ENCODE data around the gene ZIC5.
"Not testable (repeated sequence)": the region's sequence is repeated elsewhere in the genome, so short reads cannot be mapped to it uniquely, and the experiment has no call there.

The ZIC5 gene

DNA sequence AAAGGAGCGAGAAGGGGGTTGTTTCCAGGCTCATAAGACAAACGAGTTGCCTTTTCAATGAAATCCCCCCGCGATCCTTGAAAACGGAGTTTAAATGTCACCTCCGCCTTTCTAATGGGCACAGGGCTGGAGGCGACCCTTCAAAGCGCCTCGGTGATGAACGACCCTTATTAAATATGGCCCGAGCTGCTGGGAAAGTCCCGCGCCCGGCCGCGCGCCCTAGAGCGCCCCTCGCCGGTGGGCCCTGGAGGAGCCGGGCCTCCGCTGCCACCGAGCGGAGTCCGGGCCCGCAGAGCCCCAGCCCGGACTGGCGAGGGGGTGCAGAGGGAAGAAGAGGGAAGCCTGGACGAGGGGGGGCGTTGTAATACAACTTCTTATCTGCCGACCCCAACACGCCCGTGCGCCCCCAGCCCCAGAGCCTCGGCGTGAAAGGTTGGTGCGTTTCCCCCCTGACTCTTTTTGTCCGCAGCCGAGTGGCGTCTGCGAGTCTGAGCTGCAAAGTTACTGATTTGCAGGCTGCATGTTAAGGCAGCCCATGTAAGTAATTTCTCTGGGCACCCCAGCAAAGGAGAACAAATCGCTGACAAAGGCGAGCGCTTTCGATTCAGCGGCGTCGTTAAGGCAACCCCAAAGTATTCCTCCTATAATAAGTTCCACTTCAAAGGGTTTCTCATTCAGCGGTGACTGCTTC is 11.9 kb downstream of the ZIC5 start:
- no peak for DNase-seq

DNA sequence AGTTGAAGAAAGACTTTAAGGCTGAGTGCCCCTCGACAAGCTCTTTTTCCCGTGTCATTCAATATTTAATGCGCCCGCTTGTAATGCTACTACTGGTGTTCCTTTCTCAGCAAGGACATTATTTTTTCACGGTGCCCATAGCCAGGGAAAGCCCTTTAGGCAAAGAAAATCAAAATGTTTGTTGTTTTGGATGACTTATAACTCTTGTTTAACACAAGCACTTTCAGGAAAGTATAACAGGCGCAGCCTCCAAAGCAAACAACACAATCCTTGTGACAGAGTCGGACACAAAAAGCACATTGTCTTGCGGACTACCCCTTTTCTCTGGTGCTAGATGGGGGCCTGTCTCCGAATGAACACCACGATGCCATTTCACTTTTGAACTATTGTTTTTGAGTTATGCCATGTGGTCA is 12.4 kb downstream of the ZIC5 start:
- DNase-seq: no peak

DNA sequence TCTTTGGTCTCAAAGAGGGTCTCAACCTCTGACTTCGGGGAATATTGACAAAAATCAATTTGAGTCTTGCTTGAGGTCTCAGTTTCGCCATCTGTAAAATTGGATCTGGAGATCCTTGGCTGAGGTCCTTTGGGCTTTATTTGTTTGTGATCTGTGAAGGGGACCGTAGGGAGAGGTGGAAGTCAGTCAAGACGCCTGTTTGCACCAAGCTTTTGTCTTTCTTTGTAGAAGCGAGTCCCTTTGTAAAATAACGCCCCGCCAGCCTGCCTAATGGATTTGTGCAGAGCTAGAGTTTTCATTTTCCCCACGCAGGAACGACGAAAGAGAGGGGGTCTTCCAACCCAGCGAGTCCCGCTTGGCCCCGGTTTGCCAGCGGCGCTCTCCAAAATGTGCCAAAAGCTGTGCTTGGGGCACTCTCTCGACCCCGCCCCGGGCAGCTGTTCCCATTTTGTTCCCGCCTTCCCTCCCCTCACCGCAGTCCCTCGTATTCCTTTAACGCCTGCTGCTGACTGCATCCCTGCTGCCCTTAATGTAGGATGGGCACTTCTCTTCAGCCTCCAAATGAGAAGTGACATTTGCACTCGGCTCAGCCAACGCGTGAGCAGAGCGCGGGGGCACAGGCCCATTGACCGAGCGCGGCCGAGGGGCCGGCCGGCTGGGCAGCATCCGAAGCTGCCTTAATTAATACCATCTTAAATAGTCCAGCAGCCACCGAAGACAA is 13.0 kb downstream of the ZIC5 start:
- no peak for DNase-seq

DNA sequence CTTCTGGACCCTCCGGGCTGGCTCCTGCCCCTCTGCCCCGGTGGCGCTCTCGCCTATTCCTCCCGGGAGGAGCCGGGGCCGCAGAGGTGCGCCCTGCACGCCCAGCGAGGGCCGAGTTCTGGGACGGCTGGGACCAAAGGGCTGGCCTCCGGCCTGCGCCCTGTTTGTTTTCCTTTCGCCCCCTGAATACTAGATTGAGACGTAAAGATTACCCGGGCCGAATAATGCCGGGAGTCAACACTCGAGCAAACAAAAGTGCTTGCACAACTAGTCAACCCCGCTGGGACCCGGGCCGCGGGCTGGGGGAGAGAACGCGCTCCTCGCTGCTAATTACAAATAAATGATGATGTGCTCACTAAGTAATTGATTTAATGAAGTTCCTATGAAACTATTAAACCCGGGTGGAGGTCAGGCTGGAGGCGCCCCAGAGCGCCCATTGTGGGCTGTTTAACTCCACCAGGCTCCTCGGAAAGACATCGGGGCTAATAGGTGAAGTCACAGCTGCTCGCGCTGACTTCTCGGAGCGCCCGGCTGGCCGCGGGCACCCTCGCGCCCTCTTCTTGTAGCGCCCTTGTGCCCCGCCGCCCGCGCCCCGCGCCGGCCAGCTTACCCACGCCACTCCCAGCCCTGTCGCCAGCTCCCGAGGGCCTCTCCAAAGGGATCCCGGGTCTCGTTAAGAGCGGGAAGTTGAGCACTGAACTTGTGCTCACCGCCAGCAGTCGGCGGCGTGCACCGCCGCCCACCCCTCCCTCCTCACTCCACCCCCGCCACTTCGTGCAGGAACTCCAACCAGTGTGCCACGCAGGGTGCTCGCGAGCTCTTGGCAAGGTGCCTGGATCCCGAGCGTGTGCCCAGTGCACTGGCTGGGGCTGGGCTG is 14.9 kb downstream of the ZIC5 start:
- no peak for DNase-seq

DNA sequence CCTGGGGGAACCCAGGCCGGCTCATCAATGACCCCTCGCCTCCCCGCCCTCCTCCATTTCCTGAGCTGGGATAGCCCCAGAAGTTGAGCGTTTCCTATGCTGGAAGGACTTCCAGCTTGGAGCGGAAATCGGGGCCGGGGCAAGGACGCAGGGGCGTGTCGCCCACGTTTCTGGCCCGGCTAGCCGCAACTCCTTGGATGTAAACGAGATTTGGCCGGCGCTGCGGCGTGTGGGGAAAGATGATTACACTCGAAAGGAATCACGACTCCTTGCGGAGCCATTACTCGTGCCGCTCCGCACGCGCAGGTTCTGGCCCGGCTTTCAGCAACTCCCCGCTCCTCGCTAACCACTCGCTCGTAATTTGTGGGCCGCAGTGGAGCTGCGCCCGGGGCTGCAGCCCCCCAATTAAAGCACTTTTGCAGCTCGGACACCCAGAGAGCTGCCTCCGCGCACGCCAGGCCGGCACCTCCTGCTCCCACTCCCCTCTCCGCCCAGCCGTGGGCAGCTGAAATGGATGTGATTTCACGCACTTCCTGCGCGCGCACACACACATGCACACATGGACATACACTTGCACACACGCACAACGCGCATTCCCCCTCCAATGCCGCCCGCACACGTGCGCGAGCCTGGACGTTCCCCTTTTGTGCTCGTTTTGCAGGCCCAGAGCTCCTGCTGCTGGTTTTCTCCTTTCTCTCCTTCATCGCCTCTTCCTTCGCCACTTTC is 15.7 kb downstream of the ZIC5 start:
- peak; percentile 45 for DNase-seq

DNA sequence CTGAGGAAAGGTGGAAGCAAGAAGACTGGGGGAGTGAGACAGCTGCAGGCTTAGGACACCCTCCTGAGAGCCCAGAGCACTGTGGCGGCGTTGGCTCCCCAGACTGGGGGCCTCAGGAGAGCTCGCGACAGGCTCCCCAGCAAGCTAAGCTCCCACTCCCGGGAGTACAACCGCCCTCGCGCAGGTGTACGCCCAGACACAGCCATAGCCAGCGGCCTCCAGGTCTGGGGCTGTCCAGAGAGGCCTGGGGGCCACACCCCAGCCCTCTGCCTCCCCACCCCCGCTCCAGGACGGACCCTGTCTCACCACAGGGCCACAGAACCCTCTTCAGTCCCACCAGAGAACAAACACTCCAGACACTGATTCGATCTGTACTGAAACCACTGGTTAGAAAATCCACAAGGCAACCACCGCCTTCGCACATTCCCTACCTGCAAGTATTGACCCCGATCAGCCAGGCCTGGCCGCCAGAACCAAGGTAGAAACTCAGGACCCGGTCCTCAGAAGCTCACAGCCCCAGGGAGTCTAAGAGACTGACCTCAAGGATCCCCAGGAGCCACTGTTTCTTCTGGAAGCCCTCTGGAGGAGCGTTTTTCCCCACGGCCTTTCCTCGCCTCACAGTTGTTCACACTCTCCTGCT is 16.3 kb downstream of the ZIC5 start:
- no peak for DNase-seq

DNA sequence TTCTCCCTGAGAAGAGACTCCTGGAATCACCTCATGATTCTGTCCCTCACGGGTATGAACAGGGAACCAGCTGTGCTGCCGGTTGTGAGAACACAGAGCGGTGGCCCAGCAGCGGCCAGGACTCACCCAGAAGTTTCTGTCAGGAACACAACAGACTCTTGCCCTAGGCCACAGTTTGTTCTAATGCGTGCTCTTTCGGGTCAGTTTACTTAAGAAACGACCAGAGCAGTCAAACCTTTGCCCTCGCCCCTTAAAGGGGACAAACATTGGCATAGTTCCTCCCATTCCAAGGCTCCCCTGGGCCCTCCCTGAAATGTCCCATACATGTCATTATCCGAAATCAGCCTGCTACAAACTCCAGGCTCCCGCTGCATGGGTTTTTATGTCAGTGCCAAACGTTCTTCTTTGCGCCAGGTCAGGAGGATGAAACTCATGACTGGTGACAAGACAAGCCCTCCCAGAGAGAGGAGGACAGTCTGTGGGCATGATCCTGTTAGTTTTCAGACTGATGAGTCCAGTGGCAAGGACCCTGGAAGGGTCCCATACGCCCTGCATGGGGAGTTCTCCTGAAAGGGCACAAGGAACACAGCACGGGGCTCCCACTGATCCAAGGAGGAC is 18.3 kb downstream of the ZIC5 start:
- DNase-seq: no peak

DNA sequence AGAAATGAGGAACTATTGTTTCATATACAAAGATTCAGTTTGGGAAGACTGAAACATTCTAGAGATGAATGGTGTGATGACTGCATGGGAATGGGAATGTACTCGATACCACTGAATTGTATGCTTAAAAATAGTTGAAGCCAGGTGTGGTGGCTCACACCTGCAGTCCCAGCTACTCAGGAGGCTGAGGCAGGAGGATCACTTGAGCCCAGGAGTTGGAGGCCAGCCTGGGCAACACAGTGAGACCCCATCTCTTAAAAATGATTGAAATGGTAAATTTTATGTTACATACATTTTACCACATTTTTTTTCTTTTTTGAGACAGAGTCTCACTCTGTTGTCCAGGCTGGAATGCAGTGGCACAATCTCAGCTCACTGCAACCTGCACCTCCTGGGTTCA is 19.9 kb downstream of the ZIC5 start:
- DNase-seq: not testable (repeated sequence)

DNA sequence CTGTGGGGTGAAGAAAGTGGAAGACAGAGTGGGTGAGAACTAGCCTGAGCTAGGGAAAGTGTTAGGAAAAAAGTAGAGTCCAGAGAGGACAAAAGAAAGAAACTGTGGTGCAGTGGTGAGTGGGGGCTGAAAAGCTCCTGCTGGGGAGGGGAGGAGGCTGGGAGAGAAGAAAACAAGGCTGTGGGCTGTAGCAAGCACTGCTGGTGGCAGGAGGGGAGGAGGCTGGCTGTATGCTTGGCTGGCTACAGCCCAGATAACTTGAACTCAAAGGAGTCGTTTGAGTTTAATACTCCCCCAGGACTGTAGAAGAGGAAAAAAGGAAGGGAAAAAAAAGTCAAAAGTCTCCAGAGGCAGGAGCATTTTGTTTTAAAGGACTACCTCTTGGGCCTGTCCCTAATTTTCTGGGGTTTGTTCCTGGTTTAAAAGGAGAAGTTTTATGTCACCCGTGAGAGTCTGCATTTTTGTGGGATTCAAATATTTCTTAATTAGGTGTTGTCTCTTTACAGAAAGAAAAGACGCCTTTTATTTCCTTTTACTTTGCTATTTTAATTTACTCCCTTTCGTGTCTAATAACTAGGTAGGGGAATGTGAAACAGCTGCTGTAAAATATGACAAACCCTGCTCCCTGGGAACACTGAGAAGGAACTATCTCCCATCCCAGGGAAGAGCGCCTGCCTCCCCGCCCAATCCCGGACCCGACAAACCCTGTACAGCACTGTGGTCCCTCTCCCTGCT is 21.7 kb downstream of the ZIC5 start:
- no peak for DNase-seq

DNA sequence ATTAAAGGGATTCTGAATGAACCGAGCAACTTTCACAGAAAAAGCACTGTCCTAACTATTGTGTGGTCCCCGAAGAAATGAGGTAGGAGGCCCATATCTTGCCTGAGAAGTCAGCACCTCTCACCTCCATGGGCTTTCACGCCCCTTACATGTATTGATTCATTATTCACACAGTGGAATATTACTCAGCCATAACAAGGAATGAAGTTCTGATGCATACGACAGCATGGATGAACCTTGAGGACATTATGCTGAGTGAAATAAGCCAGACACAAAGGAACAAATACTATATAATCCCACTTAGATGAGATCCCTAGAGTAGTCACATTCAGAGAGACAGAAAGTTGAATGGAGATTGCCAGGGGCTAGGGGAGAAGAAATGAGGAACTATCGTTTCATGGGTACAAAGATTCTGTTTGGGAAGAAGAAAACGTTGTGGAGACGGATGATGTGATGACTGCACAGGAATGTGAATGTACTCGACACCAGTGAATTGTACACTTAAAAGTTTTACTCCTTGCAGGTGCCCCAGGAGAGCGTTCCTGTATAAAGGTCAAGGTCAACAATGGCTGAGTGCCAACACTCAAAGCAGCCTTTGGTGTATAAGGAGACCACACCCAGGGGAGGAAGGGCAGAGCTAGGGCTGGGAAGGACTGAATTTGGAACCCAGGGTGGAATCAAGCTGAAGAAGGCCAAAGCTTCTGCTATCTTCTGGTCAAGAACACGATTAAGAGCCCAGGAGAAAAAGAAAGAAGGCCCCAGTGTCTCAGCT is 22.5 kb downstream of the ZIC5 start:
- DNase-seq: no peak

DNA sequence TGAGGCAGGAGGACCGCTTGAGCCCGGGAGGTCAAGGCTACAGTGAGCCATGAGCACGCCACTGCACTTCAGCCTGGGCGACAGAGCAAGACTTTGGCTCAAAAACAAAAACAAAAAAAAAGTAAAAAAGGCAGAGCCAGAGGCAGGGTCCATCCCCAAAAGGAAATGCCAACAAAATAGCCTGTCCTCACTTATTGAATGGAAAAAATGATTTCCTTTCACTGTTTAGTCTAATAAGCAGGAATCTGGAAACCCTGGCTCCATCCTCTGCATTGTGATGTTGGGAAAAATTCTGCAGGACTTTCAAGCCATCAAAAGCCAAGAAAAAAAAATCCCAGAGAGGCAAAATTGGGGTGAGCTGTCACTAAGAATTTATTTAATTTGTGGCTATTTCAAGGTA is 23.2 kb downstream of the ZIC5 start:
- DNase-seq: no peak

DNA sequence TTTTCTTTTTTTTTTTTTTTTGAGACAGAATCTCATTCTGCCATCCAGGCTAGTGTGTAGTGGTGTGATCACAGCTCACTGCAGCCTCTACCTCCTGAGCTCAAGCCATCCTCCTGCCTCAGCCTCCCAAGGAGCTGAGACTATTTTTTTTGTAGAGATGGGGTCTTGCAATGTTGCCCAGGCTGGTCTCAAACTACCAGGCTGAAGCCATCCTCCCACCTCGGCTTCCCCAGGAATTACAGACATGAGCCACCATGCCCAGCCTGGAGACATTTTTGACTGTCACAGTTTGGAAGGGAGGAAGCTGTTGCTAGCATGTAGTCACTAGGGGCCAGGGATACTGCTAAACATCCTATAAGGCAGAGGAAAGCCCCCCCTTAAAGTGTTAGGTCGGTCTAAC is 23.9 kb downstream of the ZIC5 start:
- no peak for DNase-seq

DNA sequence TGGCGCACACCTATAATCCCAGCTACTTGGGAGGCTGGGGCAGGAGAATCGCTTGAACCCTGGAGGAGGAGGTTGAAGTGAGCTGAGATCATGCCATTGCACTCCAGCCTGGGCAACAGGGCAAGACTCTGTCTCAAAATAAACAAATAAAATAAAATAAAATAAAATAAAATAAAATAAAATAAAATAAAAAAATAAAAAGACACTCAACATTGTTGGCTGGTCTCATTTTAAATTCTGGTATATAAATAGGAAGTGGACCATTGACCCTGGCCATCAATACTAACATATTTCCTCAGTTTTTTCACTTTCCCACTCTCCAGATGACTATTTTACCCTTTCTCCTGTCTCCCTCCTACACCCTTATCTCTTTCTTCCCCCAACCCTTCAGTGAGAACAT is 26.1 kb downstream of the ZIC5 start:
- not testable (repeated sequence) for DNase-seq

DNA sequence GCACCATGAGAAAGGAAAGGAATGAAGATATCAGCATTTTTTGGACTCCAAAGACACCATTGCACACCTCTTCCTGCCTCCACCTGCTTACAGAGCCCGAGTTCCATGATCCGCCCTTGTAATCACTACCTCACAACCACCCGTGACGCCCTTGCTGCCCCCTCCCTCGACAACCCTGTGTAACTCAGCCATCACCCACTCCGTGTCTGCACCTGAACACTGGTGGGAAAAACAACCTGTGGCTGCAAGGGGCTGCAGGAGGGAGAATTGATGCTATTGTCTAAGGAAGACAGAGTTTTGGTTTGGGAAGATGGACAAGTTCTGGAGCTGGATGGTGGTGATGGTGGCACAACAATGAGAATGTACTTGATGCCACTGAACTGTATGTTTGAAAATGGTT is 27.0 kb downstream of the ZIC5 start:
- DNase-seq: no peak

DNA sequence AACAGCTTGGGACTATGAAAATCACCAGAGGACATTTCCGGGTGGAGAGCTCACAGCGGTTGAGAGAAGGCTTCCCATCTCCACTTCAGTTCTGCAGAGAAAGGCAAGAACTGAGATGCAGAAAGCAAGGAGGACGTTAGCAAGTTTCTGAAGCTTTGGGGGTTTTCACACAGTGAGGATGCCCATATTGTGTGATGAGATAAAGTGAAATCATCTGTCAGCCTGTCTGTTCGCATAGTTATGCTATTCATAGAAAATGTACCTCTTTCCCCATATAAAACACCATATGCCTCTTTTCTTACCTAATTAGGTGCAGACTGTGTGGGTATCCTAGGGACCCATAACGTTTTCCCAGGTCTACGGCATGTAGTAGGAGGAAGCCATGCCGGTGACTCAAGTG is 27.5 kb downstream of the ZIC5 start:
- no peak for DNase-seq

DNA sequence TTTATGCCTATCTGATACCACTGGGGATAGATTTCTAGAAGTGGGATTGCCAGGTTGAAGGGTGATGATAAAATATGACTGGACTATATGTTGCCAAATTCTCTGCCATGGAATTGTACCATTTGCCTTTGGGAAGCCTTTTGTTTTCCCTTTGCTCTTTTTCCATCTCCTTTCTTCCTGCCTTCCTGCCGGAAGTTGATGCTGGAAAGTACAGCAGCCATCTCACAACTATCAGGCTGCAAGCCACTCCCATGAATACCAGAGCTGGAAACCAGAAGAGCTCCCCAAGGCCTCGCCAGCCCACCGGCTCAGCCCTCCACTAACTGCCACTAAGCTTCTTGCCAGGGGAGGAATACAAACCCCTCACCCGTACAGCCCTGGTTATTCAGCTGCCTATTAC is 29.7 kb downstream of the ZIC5 start:
- no peak for DNase-seq

DNA sequence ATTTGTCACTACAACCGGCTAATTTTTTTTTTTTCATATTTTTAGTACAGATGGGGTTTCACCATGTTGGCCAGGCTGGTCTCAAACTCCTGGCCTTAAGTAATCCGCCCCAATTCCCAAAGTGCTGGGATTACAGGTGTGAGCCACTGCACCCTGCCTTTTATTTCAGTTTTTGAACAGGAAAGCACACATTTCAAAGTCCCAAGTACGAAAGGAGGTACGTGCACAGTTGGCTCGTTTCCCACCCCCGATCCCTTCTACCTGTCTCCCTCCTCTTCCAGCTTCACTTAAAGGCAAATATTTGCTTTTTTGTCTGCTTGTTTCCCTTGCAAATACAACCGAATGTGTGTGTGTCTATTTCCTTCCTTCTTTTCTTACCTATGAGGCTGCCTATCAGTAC is 30.5 kb downstream of the ZIC5 start:
- no peak for DNase-seq

DNA sequence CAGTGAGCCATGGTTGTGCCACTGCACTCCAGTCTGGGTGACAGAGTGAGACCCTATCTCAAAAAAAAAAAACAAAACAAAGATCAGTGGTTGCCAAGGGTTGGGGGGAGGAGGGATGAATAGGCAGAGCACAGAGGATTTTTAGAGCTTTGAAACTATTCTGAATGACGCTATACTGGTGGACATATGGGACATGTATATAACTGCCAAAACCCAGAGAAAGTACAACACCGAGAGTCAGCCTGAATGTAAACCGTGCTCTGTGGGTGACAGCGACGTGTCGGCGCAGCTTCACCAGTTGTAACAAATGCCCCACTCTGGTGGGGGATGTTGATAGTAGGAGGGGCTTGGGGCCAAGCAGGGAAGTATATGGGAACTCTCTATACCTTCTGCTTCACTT is 32.9 kb downstream of the ZIC5 start:
- DNase-seq: no peak

DNA sequence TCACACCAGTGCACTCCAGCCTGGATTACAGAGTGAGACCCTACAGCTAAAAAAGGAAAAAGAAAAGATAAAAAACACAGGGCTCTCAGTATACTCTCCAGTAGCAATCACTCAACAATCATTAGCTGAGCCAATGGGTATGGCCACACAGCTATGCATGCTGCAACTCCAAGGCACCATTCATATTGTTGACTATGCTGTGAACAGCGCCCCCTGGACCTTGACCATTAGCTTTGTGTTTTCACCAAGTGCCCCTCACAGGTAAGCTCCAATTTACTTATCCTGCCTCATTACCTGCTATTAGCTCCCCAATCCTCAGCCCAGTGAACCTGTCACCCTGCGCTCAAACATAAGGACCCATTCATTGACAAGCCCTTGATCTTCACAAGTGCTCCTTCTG is 35.8 kb downstream of the ZIC5 start:
- DNase-seq: no peak

DNA sequence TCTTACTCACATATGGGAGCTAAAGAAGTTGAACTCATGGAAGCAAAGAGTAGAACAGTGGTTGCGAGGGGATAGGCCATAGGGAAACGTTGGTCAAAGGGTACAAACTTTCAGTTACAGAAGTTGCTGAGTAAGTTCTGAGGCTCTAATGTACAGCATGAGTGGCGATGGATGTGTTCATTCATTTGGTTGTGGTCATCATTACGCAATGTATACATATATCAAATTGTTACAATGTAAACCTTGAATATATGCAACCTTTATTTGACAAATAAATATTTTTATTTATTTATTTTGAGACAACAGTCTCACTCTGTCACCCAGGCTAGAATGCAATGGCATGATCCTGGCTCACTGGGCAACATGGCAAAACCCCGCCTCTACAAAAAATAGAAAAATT is 38.7 kb downstream of the ZIC5 start:
- no peak for DNase-seq

DNA sequence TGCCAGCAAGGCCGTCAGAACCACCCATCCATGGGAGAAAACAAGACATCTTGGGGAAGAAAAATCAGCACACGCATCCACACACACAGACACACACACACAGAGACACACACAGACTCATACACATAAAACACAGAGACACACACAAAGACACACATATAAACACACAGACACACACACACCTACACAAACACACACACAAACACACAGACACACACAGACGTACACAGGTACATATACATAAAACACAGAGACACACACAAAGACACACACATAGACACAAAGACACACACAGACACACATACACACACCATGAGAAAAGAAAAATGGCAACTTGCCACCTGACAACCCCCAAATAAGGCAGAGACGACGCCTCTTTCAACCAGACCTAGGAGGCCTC is 40.6 kb downstream of the ZIC5 start:
- no peak for DNase-seq

All from fibroblast of skin of right quadriceps (primary cell).